Stimulated activated CD4-positive, alpha-beta T cell treated with anti-CD3 and anti-CD28 coated beads, Interleukin-1b, Interleukin-23, amount 100 ng/mL, for 1 hour (primary cell): ENCODE results near the gene CFAP54.
"Not testable (repeated sequence)": the region's sequence is repeated elsewhere in the genome, so short reads cannot be mapped to it uniquely, and the experiment has no call there.

Experiments
- DNase-seq, 2 donors: peaks; one replicate each; pipeline ENCODE4 v3.0.0-alpha.2; 2020; ENCODE audit warnings: low read depth in 2 of 2

CFAP54 gene

GRCh38 chr12:96472384-96472783 lies 17.0 kb upstream of the CFAP54 start:
- DNase-seq: no peak

GRCh38 chr12:96473394-96474093 lies 15.8 kb upstream of the CFAP54 start:
- no peak for DNase-seq

- DNase-seq: no peak
Measured at GRCh38 chr12:96474206-96474605, 15.2 kb upstream of the CFAP54 start.

- no peak for DNase-seq
Measured at GRCh38 chr12:96478011-96478410, 11.4 kb upstream of the CFAP54 start.

GRCh38 chr12:96482086-96482485 lies 7.3 kb upstream of the CFAP54 start:
- no peak for DNase-seq

- no peak for DNase-seq
Measured at GRCh38 chr12:96483116-96483515, 6.3 kb upstream of the CFAP54 start.

GRCh38 chr12:96486751-96487613 lies 2.4 kb upstream of the CFAP54 start:
- no peak for DNase-seq

GRCh38 chr12:96487634-96488033 lies 1.7 kb upstream of the CFAP54 start:
- no peak for DNase-seq

GRCh38 chr12:96493106-96493505 lies 3.7 kb downstream of the CFAP54 start:
- DNase-seq: no peak

- DNase-seq: not testable (repeated sequence)
Measured at GRCh38 chr12:96494154-96494553, 4.8 kb downstream of the CFAP54 start.

- DNase-seq: no peak
Measured at GRCh38 chr12:96495155-96495554, 5.8 kb downstream of the CFAP54 start.

- no peak for DNase-seq
Measured at GRCh38 chr12:96495841-96496545, 6.6 kb downstream of the CFAP54 start.

- DNase-seq: no peak
Measured at GRCh38 chr12:96496944-96497343, 7.6 kb downstream of the CFAP54 start.

GRCh38 chr12:96497855-96498254 lies 8.5 kb downstream of the CFAP54 start:
- no peak for DNase-seq

- no peak for DNase-seq
Measured at GRCh38 chr12:96500693-96501092, 11.3 kb downstream of the CFAP54 start.

GRCh38 chr12:96501133-96501761 lies 11.9 kb downstream of the CFAP54 start:
- no peak for DNase-seq

GRCh38 chr12:96501908-96502307 lies 12.5 kb downstream of the CFAP54 start:
- no peak for DNase-seq

- no peak for DNase-seq
Measured at GRCh38 chr12:96502477-96502876, 13.1 kb downstream of the CFAP54 start.

GRCh38 chr12:96502949-96503532 lies 13.7 kb downstream of the CFAP54 start:
- no peak for DNase-seq

- DNase-seq: no peak
Measured at GRCh38 chr12:96503976-96504375, 14.6 kb downstream of the CFAP54 start.

GRCh38 chr12:96506776-96507175 lies 17.4 kb downstream of the CFAP54 start:
- no peak for DNase-seq

- DNase-seq: no peak
Measured at GRCh38 chr12:96510306-96510764, 21.0 kb downstream of the CFAP54 start.
